ENCODE results near the gene CORO1C.
A peak's percentile ranks its signal among the peaks of the same experiment; 100 is the strongest.

CORO1C gene

GRCh38 chr12:108696111-108696995, 35.0 kb downstream of the CORO1C start:
- DNase-seq (ENCODE audit: low read depth) = peak; percentile 99

- no peak for DNase-seq (ENCODE audit: low read depth)
These were observed 36.5 kb downstream of the CORO1C start for GRCh38 chr12:108694812-108695278.

- no peak for DNase-seq (ENCODE audit: low read depth)
These were observed 37.6 kb downstream of the CORO1C start for GRCh38 chr12:108693751-108694150.

- DNase-seq (ENCODE audit: low read depth) = no peak
These were observed 38.1 kb downstream of the CORO1C start for GRCh38 chr12:108693186-108693730.

GRCh38 chr12:108691998-108692808, 39.1 kb downstream of the CORO1C start:
- DNase-seq (ENCODE audit: low read depth) = no peak

GRCh38 chr12:108691175-108691997, 39.9 kb downstream of the CORO1C start:
- DNase-seq (ENCODE audit: low read depth) = peak; percentile 95

GRCh38 chr12:108690542-108691174, 40.7 kb downstream of the CORO1C start:
- no peak for DNase-seq (ENCODE audit: low read depth)

- no peak for DNase-seq (ENCODE audit: low read depth)
These were observed 41.2 kb downstream of the CORO1C start for GRCh38 chr12:108690191-108690518.

GRCh38 chr12:108689314-108690190, 41.8 kb downstream of the CORO1C start:
- DNase-seq (ENCODE audit: low read depth) = no peak

GRCh38 chr12:108686780-108687179, 44.5 kb downstream of the CORO1C start:
- DNase-seq (ENCODE audit: low read depth) = no peak

GRCh38 chr12:108685469-108686260, 45.7 kb downstream of the CORO1C start:
- DNase-seq (ENCODE audit: low read depth) = no peak

GRCh38 chr12:108683906-108684556, 47.3 kb downstream of the CORO1C start:
- DNase-seq (ENCODE audit: low read depth) = no peak

- no peak for DNase-seq (ENCODE audit: low read depth)
These were observed 50.0 kb downstream of the CORO1C start for GRCh38 chr12:108681317-108681716.

GRCh38 chr12:108679106-108679681, 52.1 kb downstream of the CORO1C start:
- no peak for DNase-seq (ENCODE audit: low read depth)

GRCh38 chr12:108678104-108678730, 53.1 kb downstream of the CORO1C start:
- DNase-seq (ENCODE audit: low read depth) = no peak

- DNase-seq (ENCODE audit: low read depth) = no peak
These were observed 53.9 kb downstream of the CORO1C start for GRCh38 chr12:108677381-108677780.

- DNase-seq (ENCODE audit: low read depth) = no peak
These were observed 54.6 kb downstream of the CORO1C start for GRCh38 chr12:108676707-108677106.

GRCh38 chr12:108675792-108676191, 55.5 kb downstream of the CORO1C start:
- no peak for DNase-seq (ENCODE audit: low read depth)

Data from non-pigmented ciliary epithelial cell (primary cell).